GM23338 (cell line): ENCODE measurements around the gene ZNF324. TPM values are rescaled to one million over a fixed set of nuclear protein-coding genes. Genes with fewer than 3 reads are reported as not detected.

Experiments used
- ATAC-seq: fragments of 200-7000 bp; cut with Tn5 transposase; 3 replicates; pipeline ENCODE4 v1.9.1; 2020
- DNase-seq: peaks from one replicate; pipeline ENCODE4 v3.0.0-alpha.2; 2015; ENCODE audit warnings: low spot score
- H2AFZ ChIP-seq: fragments of 200-600 bp; sonication (generic); 2 replicates; pipeline ENCODE4 v1.8.0; 2016; ENCODE audit warnings: antibody characterized with exemption, mild to moderate bottlenecking, moderate library complexity
- H3F3A ChIP-seq: fragments of 200-600 bp; sonication (generic); replicated peaks from 2 replicates; pipeline ENCODE4 v1.8.0; 2017; ENCODE audit warnings: antibody characterized with exemption, mixed run types, low read depth
- H3K27ac ChIP-seq: fragments of 200-600 bp; sonication (generic); 2 replicates; pipeline ENCODE4 v1.6.1; 2016; ENCODE audit warnings: low read depth
- H3K27me3 ChIP-seq: fragments of 200-600 bp; sonication (generic); 2 replicates; pipeline ENCODE4 v1.8.0; 2016; ENCODE audit warnings: mild to moderate bottlenecking, mixed run types, moderate library complexity; ENCODE audit not compliant: insufficient read depth
- H3K36me3 ChIP-seq: fragments of 200-600 bp; sonication (generic); 2 replicates; pipeline ENCODE4 v1.8.0; 2016; ENCODE audit warnings: mild to moderate bottlenecking; ENCODE audit not compliant: insufficient read depth
- H3K4me1 ChIP-seq: fragments of 200-600 bp; sonication (generic); 2 replicates; pipeline ENCODE4 v1.8.0; 2016; ENCODE audit warnings: mild to moderate bottlenecking, moderate library complexity; ENCODE audit not compliant: insufficient read depth
- H3K4me2 ChIP-seq: fragments of 200-600 bp; sonication (generic); 2 replicates; pipeline ENCODE4 v1.7.1; 2017; ENCODE audit warnings: mixed run types
- H3K4me3 ChIP-seq: fragments of 200-600 bp; sonication (generic); 2 replicates; pipeline ENCODE4 v1.6.1; 2016; ENCODE audit warnings: mixed run types
- H3K79me2 ChIP-seq: fragments of 200-600 bp; sonication (generic); replicated peaks from 2 replicates; pipeline ENCODE4 v1.8.0; 2017; ENCODE audit warnings: mild to moderate bottlenecking; ENCODE audit not compliant: insufficient read depth
- H3K9me2 ChIP-seq: fragments of 200-600 bp; sonication (generic); 2 replicates; pipeline ENCODE4 v1.8.0; 2017; ENCODE audit not compliant: insufficient read depth
- H4K20me1 ChIP-seq: fragments of 200-600 bp; sonication (generic); replicated peaks from 2 replicates; pipeline ENCODE4 v1.8.0; 2017; ENCODE audit warnings: mild to moderate bottlenecking; ENCODE audit not compliant: insufficient read depth
- H3K27ac Mint-ChIP-seq: 2 replicates; pipeline ENCODE4 v1.8.0; 2020; ENCODE audit warnings: inconsistent platforms, mild to moderate bottlenecking, moderate library complexity, mixed read lengths
- H3K27me3 Mint-ChIP-seq: 3 replicates; pipeline ENCODE4 v1.8.0; 2022; ENCODE audit warnings: low read depth, mild to moderate bottlenecking, moderate library complexity, mixed read lengths, inconsistent platforms; ENCODE audit not compliant: insufficient read depth, poor library complexity
- H3K36me3 Mint-ChIP-seq: 3 replicates; pipeline ENCODE4 v1.8.0; 2021; ENCODE audit warnings: low read depth, mild to moderate bottlenecking, inconsistent platforms, moderate library complexity, mixed read lengths
- H3K4me1 Mint-ChIP-seq: 3 replicates; pipeline ENCODE4 v1.8.0; 2020; ENCODE audit warnings: mild to moderate bottlenecking, inconsistent platforms, mixed read lengths
- H3K4me3 Mint-ChIP-seq: 3 replicates; pipeline ENCODE4 v1.8.0; 2021; ENCODE audit warnings: moderate library complexity, mild to moderate bottlenecking, inconsistent platforms, mixed read lengths
- H3K9me3 Mint-ChIP-seq: 3 replicates; pipeline ENCODE4 v1.8.0; 2020; ENCODE audit warnings: moderate library complexity, mild to moderate bottlenecking, inconsistent platforms, mixed read lengths
- CREB1 ChIP-seq: fragments of 250-450 bp; sonication (Bioruptor Pico); IDR thresholded peaks from 2 replicates; pipeline ENCODE4 v1.5.0; 2020; ENCODE audit warnings: low read depth, mild to moderate bottlenecking, moderate library complexity
- CTCF ChIP-seq, 2 experiments: fragments of 200-600 bp in 1 of 2; sonication (generic) in 1 of 2; conservative IDR thresholded peaks; 2 replicates each; pipeline versions ENCODE4 v1.5.1 to v1.6.1; 2016 to 2017; ENCODE audit warnings: antibody characterized with exemption in 2 of 2, low read depth in 2 of 2, mild to moderate bottlenecking in 2 of 2, moderate library complexity in 1 of 2
- EZH2 ChIP-seq: fragments of 200-600 bp; sonication (generic); IDR thresholded peaks from one replicate; pipeline ENCODE4 v1.8.0; 2017; ENCODE audit warnings: antibody characterized with exemption, mild to moderate bottlenecking, low read depth; ENCODE audit not compliant: unreplicated experiment
- EZH2phosphoT487 ChIP-seq: fragments of 200-600 bp; sonication (generic); IDR thresholded peaks from one replicate; pipeline ENCODE4 v1.8.1; 2018; ENCODE audit warnings: antibody characterized with exemption; ENCODE audit not compliant: unreplicated experiment
- NANOG ChIP-seq: IDR thresholded peaks from 2 replicates; pipeline ENCODE4 v1.6.1; 2016; ENCODE audit warnings: antibody characterized with exemption, borderline replicate concordance
- POLR2AphosphoS5 ChIP-seq: IDR thresholded peaks from 2 replicates; pipeline ENCODE4 v1.6.1; 2016; ENCODE audit warnings: antibody characterized with exemption, low read depth
- REST ChIP-seq: IDR thresholded peaks from one replicate; pipeline ENCODE4 v1.6.1; 2018; ENCODE audit warnings: antibody characterized with exemption; ENCODE audit not compliant: unreplicated experiment
- STAT1 ChIP-seq: IDR thresholded peaks from one replicate; pipeline ENCODE4 v1.6.1; 2016; ENCODE audit warnings: antibody characterized with exemption; ENCODE audit not compliant: unreplicated experiment
- ZNF114 ChIP-seq: fragments of 250-450 bp; sonication (Bioruptor Pico); IDR thresholded peaks from 2 replicates; pipeline ENCODE4 v1.5.0; 2020; ENCODE audit warnings: mild to moderate bottlenecking, moderate library complexity
- ZNF331 ChIP-seq: fragments of 250-450 bp; sonication (Bioruptor Pico); IDR thresholded peaks from 2 replicates; pipeline ENCODE4 v1.5.0; 2020; ENCODE audit warnings: low read depth, mild to moderate bottlenecking, moderate library complexity
- polyA plus RNA-seq: library from polyadenylated mRNA; unstranded; fragments of >200 nt; fragmentation: Nextera tagmentation; extraction: Ambion mirVana; gene quantifications from 2 replicates; pipeline ENCODE4 v1.2.1, GENCODE V29; 2016
- total RNA-seq: library from RNA; depleted of rRNA; stranded (reverse); fragments of >200 nt; shearing (Covaris generic); gene quantifications from 2 replicates; pipeline ENCODE4 v1.2.3, GENCODE V29; 2014

Gene ZNF324
- total and polyA plus RNA-seq, 2 experiments from 2014 or later: 3.9 to 15.0 TPM

GRCh38 chr19:58492265-58492664 lies 25.4 kb downstream of the ZNF324 start:
- H3K27me3 ChIP-seq: no peaks in the 10 kb centered on the region
- no peak for ATAC-seq
- no peak overlapping the region for H3K4me3 ChIP-seq
- no peak for DNase-seq
- H3K9me3 Mint-ChIP-seq: no peaks in the 10 kb centered on the region
- peaks cover 9% of the 10 kb centered on the region for H3K27me3 Mint-ChIP-seq
- H3K79me2 ChIP-seq: no peaks in the 10 kb centered on the region
- H3F3A ChIP-seq: no peaks in the 10 kb centered on the region
- no peak overlapping the region for H2AFZ ChIP-seq
- no peak overlapping the region for H3K27ac ChIP-seq
- no peak overlapping the region for H3K4me2 ChIP-seq
- H3K4me1 ChIP-seq: no peaks in the 10 kb centered on the region
- H3K27ac Mint-ChIP-seq: no peak overlapping the region
- TF ChIP-seq CTCF (conservative IDR thresholded peaks at IDR 0.05; ENCODE audit: low read depth in 2 of 2) (no peak), EZH2phosphoT487 (no peak), POLR2AphosphoS5 (no peak)
- no peak overlapping the region for H3K4me3 Mint-ChIP-seq
- H3K36me3 ChIP-seq: no peaks in the 10 kb centered on the region
- H3K9me2 ChIP-seq: no peaks in the 10 kb centered on the region
- no peaks in the 10 kb centered on the region; the same call in 2 of the 3 replicates for H3K36me3 Mint-ChIP-seq
- H4K20me1 ChIP-seq: no peaks in the 10 kb centered on the region; the same call in 1 of the 2 replicates
- no peaks in the 10 kb centered on the region for H3K4me1 Mint-ChIP-seq

GRCh38 chr19:58497634-58498170 lies 30.8 kb downstream of the ZNF324 start:
- no peak for DNase-seq
- H3K4me2 ChIP-seq: peak overlapping the region; percentile 95; the same call in 1 of the 2 replicates
- H3K36me3 ChIP-seq: no peaks in the 10 kb centered on the region
- H3K9me2 ChIP-seq: no peaks in the 10 kb centered on the region
- no peaks in the 10 kb centered on the region; the same call in 2 of the 3 replicates for H3K9me3 Mint-ChIP-seq
- H3K27me3 ChIP-seq: no peaks in the 10 kb centered on the region
- 0 out of 2 replicates have a peak, but pooled peaks cover 4% of the 10 kb centered on the region for H3K79me2 ChIP-seq
- no peaks in the 10 kb centered on the region for H3K4me1 ChIP-seq
- no peaks in the 10 kb centered on the region for H4K20me1 ChIP-seq
- ATAC-seq: no peak
- peaks cover 17% of the 10 kb centered on the region for H3K4me1 Mint-ChIP-seq
- H3K4me3 ChIP-seq: peak overlapping the region; percentile 82; the same call in 1 of the 2 replicates
- TF ChIP-seq NANOG: no peak
- TF ChIP-seq STAT1: no peak
- TF ChIP-seq CREB1 (CRISPR knock-in tag): no peak
- no peak for TF ChIP-seq ZNF331
- TF ChIP-seq EZH2phosphoT487: no peak
- no peak overlapping the region for H3K27ac ChIP-seq
- H2AFZ ChIP-seq: no peak overlapping the region
- H3F3A ChIP-seq: peaks cover 6% of the 10 kb centered on the region
- no peak overlapping the region for H3K27ac Mint-ChIP-seq
- no peaks in the 10 kb centered on the region for H3K36me3 Mint-ChIP-seq
- H3K4me3 Mint-ChIP-seq: peak overlapping the region; percentile 81
- H3K27me3 Mint-ChIP-seq: peaks cover 7% of the 10 kb centered on the region

GRCh38 chr19:58498316-58499020 lies 31.6 kb downstream of the ZNF324 start:
- Histone ChIP-seq H3K36me3 (no peaks in the 10 kb centered on the region), H3K79me2 (0 out of 2 replicates have a peak, but pooled peaks cover 4% of the 10 kb centered on the region), H3K4me1 (no peaks in the 10 kb centered on the region), H3K9me2 (no peaks in the 10 kb centered on the region), H2AFZ (peak overlapping the region; percentile 99; the same call in 1 of the 2 replicates), H3K4me3 (peak overlapping the region; percentile 82), H3K27ac (no peak overlapping the region), H3F3A (peaks cover 8% of the 10 kb centered on the region), H3K27me3 (no peaks in the 10 kb centered on the region), H4K20me1 (no peaks in the 10 kb centered on the region), H3K4me2 (peak overlapping the region; percentile 95)
- DNase-seq: no peak
- H3K36me3 Mint-ChIP-seq: no peaks in the 10 kb centered on the region
- H3K27ac Mint-ChIP-seq: no peak overlapping the region
- H3K9me3 Mint-ChIP-seq: no peaks in the 10 kb centered on the region; the same call in 2 of the 3 replicates
- H3K27me3 Mint-ChIP-seq: peaks cover 7% of the 10 kb centered on the region
- ATAC-seq: no peak; the same call in 1 of the 3 replicates
- peak overlapping the region; percentile 81 for H3K4me3 Mint-ChIP-seq
- peaks cover 17% of the 10 kb centered on the region for H3K4me1 Mint-ChIP-seq
- TF ChIP-seq POLR2AphosphoS5: no peak
- TF ChIP-seq EZH2: no peak
- TF ChIP-seq EZH2phosphoT487: no peak
- TF ChIP-seq CTCF (conservative IDR thresholded peaks at IDR 0.05; ENCODE audit: low read depth in 2 of 2): no peak
- TF ChIP-seq ZNF114 (CRISPR knock-in tag): no peak
- no peak for TF ChIP-seq CREB1 (CRISPR knock-in tag)
- no peak for TF ChIP-seq REST
